Fibroblast of mammary gland (primary cell): ENCODE results near the gene TELO2.

ENCODE experiments used
- DNase-seq: peaks from one replicate; pipeline ENCODE4 v3.0.0-alpha.2; 2010; ENCODE audit warnings: low read depth
- H3K4me3 ChIP-seq: 2 replicates; pipeline ENCODE4 v1.5.1; 2011; ENCODE audit warnings: low read depth, mild to moderate bottlenecking, low read length, moderate library complexity; ENCODE audit not compliant: control insufficient read depth
- CTCF ChIP-seq: conservative IDR thresholded peaks from 2 replicates; pipeline ENCODE4 v1.5.1; 2011; ENCODE audit warnings: low read depth, low read length, inconsistent platforms; ENCODE audit not compliant: control insufficient read depth, insufficient read depth

TELO2 gene

GRCh38 chr16:1554826-1555445, 61.8 kb downstream of the TELO2 start:
- DNase-seq: no peak

GRCh38 chr16:1556254-1556653, 63.1 kb downstream of the TELO2 start:
- DNase-seq: no peak
- H3K4me3 ChIP-seq: no peak overlapping the region
- TF ChIP-seq CTCF: no peak

More at GRCh38 chr16:1554826-1555445, 61.8 kb downstream of the TELO2 start:
- TF ChIP-seq CTCF: no peak
- H3K4me3 ChIP-seq: no peak overlapping the region

- no peak for TF ChIP-seq CTCF
- DNase-seq: no peak
These were observed 63.9 kb downstream of the TELO2 start for GRCh38 chr16:1557074-1557473.

GRCh38 chr16:1557576-1557975, 64.4 kb downstream of the TELO2 start:
- no peak overlapping the region for H3K4me3 ChIP-seq
- peak; percentile 33 for DNase-seq
- TF ChIP-seq CTCF: no peak

More at GRCh38 chr16:1557074-1557473, 63.9 kb downstream of the TELO2 start:
- H3K4me3 ChIP-seq: no peak overlapping the region

- no peak for TF ChIP-seq CTCF
- DNase-seq: no peak
These were observed 66.4 kb downstream of the TELO2 start for GRCh38 chr16:1559446-1559975.

More at GRCh38 chr16:1559446-1559975, 66.4 kb downstream of the TELO2 start:
- H3K4me3 ChIP-seq: no peak overlapping the region
